Adrenal gland (tissue), 12 donors: ENCODE measurements around the gene MAP3K7CL. TPM values are rescaled to one million over a fixed set of nuclear protein-coding genes. Genes with fewer than 3 reads are reported as not detected.

Source experiments
- DNase-seq, 7 donors: peaks; one replicate each; pipeline ENCODE4 v3.0.0-alpha.2; 2019 to 2020
- H3K27ac ChIP-seq, 5 donors: fragments of 200-600 bp; sonication (generic) in 4 of 5; 1 replicate in 3 of 5; 2 replicates in 2 of 5; pipeline versions ENCODE4 v1.5.1 to v1.8.0; 2016 to 2020; ENCODE audit warnings: mild to moderate bottlenecking in 1 of 5
- H3K27me3 ChIP-seq: fragments of 200-600 bp; 2 replicates; pipeline ENCODE4 v1.8.0; 2021
- H3K36me3 ChIP-seq, 2 donors: fragments of 200-600 bp; replicated peaks in 1 of 2; 1 replicate in 1 of 2; 2 replicates in 1 of 2; pipeline versions ENCODE4 v1.5.1 to v1.8.0; 2018 to 2022
- H3K4me1 ChIP-seq, 2 donors: fragments of 200-600 bp; replicated peaks in 1 of 2; 1 replicate in 1 of 2; 2 replicates in 1 of 2; pipeline versions ENCODE4 v1.5.1 to v1.8.0; 2018 to 2021
- H3K4me3 ChIP-seq, 4 donors: fragments of 200-600 bp; sonication (generic) in 3 of 4; one replicate each; pipeline ENCODE4 v1.5.1; 2016 to 2018
- H3K9me3 ChIP-seq, 3 donors: fragments of 200-600 bp; sonication (generic) in 1 of 3; replicated peaks in 1 of 3; 1 replicate in 2 of 3; 2 replicates in 1 of 3; pipeline versions ENCODE4 v1.5.1 to v1.8.0; 2016 to 2021
- CTCF ChIP-seq, 6 experiments: fragments of 450-650 bp in 4 of 6; fragments of 200-600 bp in 2 of 6; sonication (generic) in 1 of 6; IDR thresholded peaks; 1 replicate in 5 of 6; 2 replicates in 1 of 6; pipeline versions ENCODE4 v1.5.1 to v1.8.0; 2016 to 2021; ENCODE audit warnings: antibody characterized with exemption in 6 of 6, mild to moderate bottlenecking in 2 of 6, moderate library complexity in 1 of 6
- POLR2A ChIP-seq, 2 donors: fragments of 450-650 bp; IDR thresholded peaks; one replicate each; pipeline ENCODE4 v1.6.1; 2017; ENCODE audit warnings: antibody characterized with exemption in 2 of 2, mild to moderate bottlenecking in 2 of 2, moderate library complexity in 1 of 2
- WGBS, 4 donors: extraction: QIAGEN DNeasy Blood & Tissue Kit in 2 of 4; methylation state at CpG; one replicate each; pipeline versions ENCODE4 v1.1.5 to v1.1.7; 2013 to 2017; 5-methylcytosine and 5-hydroxymethylcytosine counted together
- intact Hi-C, 2 donors: fragments of 100-400 bp; cut with DNase I; formaldehyde crosslinking; loops; one replicate each; pipeline versions ENCODE4 v1.14.1 to v1.15.0; 2022 to 2023
- polyA plus RNA-seq, 3 donors: library from polyadenylated mRNA; stranded (reverse); fragments of 200-250 nt in 2 of 3; fragments of 350-450 nt in 1 of 3; fragmentation: Illumina TruSeq in 1 of 3; extraction: RNeasy Lipid Tissue Mini Kit (QIAGEN cat#74804) in 1 of 3; gene quantifications; one replicate each; pipeline ENCODE4 v1.2.3, GENCODE V29; 2013 to 2014
- total RNA-seq, 9 donors: library from RNA; depleted of rRNA in 4 of 9; stranded (reverse); fragments of >200 nt in 4 of 9; fragments of 120-200 nt in 1 of 9; fragmentation: NEBNext Ultra II Directional in 1 of 9; extraction: Animal tissue kit (Norgen Biotek cat#: 25700) in 1 of 9; gene quantifications; one replicate each; pipeline versions ENCODE4 v1.1.0 to v1.2.4, GENCODE V29; 2013 to 2023
- donor health status: healthy with polysubstance abuse.
- donor health status: Bipolar disorder and iron deficiency.
- donor health status: DM: yes; HTN: yes; CAD: no.
- donor health status: DM: no; HTN: no; CAD: no.
- donor health status: DM: no; HTN: no; CAD: no.
- donor health status: DM: yes; HTN: yes; CAD: no.

MAP3K7CL gene
- total and polyA plus RNA-seq, 12 donors: 3.6 to 29.5 (median 16.9) TPM

- DNase-seq: no peak
- intact Hi-C loops: no loop called here
- TF ChIP-seq POLR2A (IDR thresholded peaks at IDR 0.05): no peak
- TF ChIP-seq CTCF (IDR thresholded peaks at IDR 0.05): no peak
- peaks cover 0 to 7% of the 10 kb centered on the region in 2 donors for H3K4me1 ChIP-seq
- no peak overlapping the region for H3K27ac ChIP-seq
- H3K4me3 ChIP-seq: no peak overlapping the region
- no peaks in the 10 kb centered on the region for H3K9me3 ChIP-seq
- H3K36me3 ChIP-seq: no peaks in the 10 kb centered on the region
- H3K27me3 ChIP-seq: no peaks in the 10 kb centered on the region
- 67 to 91% (median 78%) methylated on average over 1 to 2 of the region's 2 CpGs for WGBS, 4 donors
Observed at GRCh38 chr21:29213513-29214385, 83.3 kb downstream of the MAP3K7CL start.

- Histone ChIP-seq H3K27ac (no peak overlapping the region), H3K9me3 (no peaks in the 10 kb centered on the region), H3K4me3 (no peak overlapping the region), H3K27me3 (no peaks in the 10 kb centered on the region), H3K4me1 (no peaks in the 10 kb centered on the region), H3K36me3 (no peaks in the 10 kb centered on the region)
- intact Hi-C loops: no loop called here
- TF ChIP-seq POLR2A (IDR thresholded peaks at IDR 0.05): no peak
- WGBS, 4 donors: 87 to 92% (median 88%) methylated on average over 2 of the region's 2 CpGs
- no peak for DNase-seq
Observed at GRCh38 chr21:29215709-29216108, 85.3 kb downstream of the MAP3K7CL start.

DNA sequence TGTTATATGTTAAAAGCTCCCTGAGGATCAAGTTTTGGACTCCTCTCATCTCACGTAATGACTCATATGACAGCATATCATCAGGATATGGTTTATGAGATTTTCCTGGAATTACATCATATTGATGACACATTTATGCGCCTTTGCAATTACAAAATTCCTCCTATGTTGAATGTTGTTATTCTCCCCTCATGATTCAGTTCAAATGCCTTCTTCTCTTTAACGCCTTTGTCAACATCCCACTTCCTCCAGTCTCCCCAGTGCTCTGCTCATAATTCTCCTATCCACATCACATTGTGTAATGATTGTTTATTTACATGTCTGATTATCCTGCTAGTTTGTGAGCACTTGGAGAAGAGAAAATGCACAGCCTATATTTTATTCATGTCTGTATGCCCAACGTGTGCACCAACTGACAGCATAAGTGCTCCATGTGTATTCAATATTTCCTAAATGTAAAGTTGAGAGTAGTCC is 87.4 kb downstream of the MAP3K7CL start:
- DNase-seq: no peak
- no peaks in the 10 kb centered on the region for H3K36me3 ChIP-seq
- no peak overlapping the region for H3K27ac ChIP-seq
- WGBS, 4 donors: 24 to 46% (median 37%) methylated on average over 4 of the region's 4 CpGs
- H3K4me1 ChIP-seq: no peaks in the 10 kb centered on the region
- intact Hi-C loops: no loop called here
- no peak overlapping the region for H3K4me3 ChIP-seq
- TF ChIP-seq CTCF (IDR thresholded peaks at IDR 0.05) (no peak), POLR2A (IDR thresholded peaks at IDR 0.05) (no peak)
- H3K27me3 ChIP-seq: no peaks in the 10 kb centered on the region
- H3K9me3 ChIP-seq: no peaks in the 10 kb centered on the region

DNA sequence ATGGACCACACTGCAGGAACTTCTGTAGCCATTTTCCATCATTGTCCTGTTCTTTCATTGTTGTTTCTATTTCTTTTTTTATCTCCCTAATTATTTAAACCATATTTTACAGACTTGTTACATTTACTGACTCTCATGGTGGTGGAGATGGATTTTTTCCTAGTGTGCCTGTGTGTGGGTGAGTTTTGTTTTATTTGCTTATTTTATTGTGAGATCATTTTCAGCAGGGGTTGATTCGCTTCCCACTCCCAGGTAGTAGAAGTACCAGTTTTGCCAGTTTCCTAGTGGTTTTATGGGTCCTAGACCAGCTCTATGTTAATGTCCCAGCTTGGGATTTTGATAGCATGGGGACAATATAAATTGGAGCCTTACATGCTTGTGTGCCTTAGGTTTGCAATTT is 88.3 kb downstream of the MAP3K7CL start:
- Histone ChIP-seq H3K27me3 (no peaks in the 10 kb centered on the region), H3K27ac (no peak overlapping the region), H3K9me3 (no peaks in the 10 kb centered on the region), H3K4me3 (no peak overlapping the region), H3K36me3 (no peaks in the 10 kb centered on the region), H3K4me1 (no peaks in the 10 kb centered on the region)
- intact Hi-C loops: no loop called here
- TF ChIP-seq CTCF (IDR thresholded peaks at IDR 0.05) (no peak), POLR2A (IDR thresholded peaks at IDR 0.05) (no peak)
- no peak for DNase-seq
- WGBS, 4 donors: 94 to 100% (median 95%) methylated on average over 1 of the region's 1 CpG
